Measurements from ENCODE around the gene PEX5.

Gene PEX5

GRCh38 chr12:7188562-7189397 lies 706 bp upstream of the PEX5 start (continued):
- TF ChIP-seq, protein P1, sequence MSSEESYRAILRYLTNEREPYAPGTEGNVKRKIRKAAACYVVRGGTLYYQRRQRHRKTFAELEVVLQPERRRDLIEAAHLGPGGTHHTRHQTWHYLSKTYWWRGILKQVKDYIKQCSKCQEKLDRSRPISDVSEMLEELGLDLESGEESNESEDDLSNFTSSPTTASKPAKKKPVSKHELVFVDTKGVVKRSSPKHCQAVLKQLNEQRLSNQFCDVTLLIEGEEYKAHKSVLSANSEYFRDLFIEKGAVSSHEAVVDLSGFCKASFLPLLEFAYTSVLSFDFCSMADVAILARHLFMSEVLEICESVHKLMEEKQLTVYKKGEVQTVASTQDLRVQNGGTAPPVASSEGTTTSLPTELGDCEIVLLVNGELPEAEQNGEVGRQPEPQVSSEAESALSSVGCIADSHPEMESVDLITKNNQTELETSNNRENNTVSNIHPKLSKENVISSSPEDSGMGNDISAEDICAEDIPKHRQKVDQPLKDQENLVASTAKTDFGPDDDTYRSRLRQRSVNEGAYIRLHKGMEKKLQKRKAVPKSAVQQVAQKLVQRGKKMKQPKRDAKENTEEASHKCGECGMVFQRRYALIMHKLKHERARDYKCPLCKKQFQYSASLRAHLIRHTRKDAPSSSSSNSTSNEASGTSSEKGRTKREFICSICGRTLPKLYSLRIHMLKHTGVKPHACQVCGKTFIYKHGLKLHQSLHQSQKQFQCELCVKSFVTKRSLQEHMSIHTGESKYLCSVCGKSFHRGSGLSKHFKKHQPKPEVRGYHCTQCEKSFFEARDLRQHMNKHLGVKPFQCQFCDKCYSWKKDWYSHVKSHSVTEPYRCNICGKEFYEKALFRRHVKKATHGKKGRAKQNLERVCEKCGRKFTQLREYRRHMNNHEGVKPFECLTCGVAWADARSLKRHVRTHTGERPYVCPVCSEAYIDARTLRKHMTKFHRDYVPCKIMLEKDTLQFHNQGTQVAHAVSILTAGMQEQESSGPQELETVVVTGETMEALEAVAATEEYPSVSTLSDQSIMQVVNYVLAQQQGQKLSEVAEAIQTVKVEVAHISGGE (tag by site-specific recombination; conservative IDR thresholded peaks at IDR 0.05; ENCODE audit: low read depth) = no peak
- TF ChIP-seq ZNF747 (tag by site-specific recombination; IDR thresholded peaks at IDR 0.05) (no peak), ZNF48 (tag by site-specific recombination; IDR thresholded peaks at IDR 0.05) (no peak), ZBTB48 (tag by site-specific recombination; IDR thresholded peaks at IDR 0.05) (peak; percentile 91), ZNF2 (tag by site-specific recombination; IDR thresholded peaks at IDR 0.05) (0 out of 2 replicates have a peak, but pooled peaks have one; percentile 57), ZNF221 (tag by site-specific recombination; IDR thresholded peaks at IDR 0.05; ENCODE audit: borderline replicate concordance) (no peak), KLF9 (tag by site-specific recombination; IDR thresholded peaks at IDR 0.05; ENCODE audit: low read depth) (peak; percentile 74), ZEB2 (tag by site-specific recombination; IDR thresholded peaks at IDR 0.05) (peak; percentile 47; the same call in 1 of the 2 replicates), PATZ1 (tag by site-specific recombination; IDR thresholded peaks at IDR 0.05) (peak; percentile 53; the same call in 1 of the 2 replicates), ZFHX2 (tag by site-specific recombination; conservative IDR thresholded peaks at IDR 0.05) (peak; percentile 86), SP2 (tag by site-specific recombination; IDR thresholded peaks at IDR 0.05) (0 out of 2 replicates have a peak, but pooled peaks have one; percentile 2), ZNF239 (tag by site-specific recombination; IDR thresholded peaks at IDR 0.05) (no peak), OVOL3 (tag by site-specific recombination; IDR thresholded peaks at IDR 0.05) (no peak; the same call in 1 of the 2 replicates), ZNF768 (tag by site-specific recombination; IDR thresholded peaks at IDR 0.05) (peak; percentile 85), ZBTB10 (tag by site-specific recombination; IDR thresholded peaks at IDR 0.05) (no peak), EGR2 (tag by site-specific recombination; IDR thresholded peaks at IDR 0.05; ENCODE audit: low read depth) (peak; percentile 51; the same call in 1 of the 2 replicates), ZNF341 (tag by site-specific recombination; IDR thresholded peaks at IDR 0.05; ENCODE audit: low read depth) (peak; percentile 86), TSHZ1 (tag by site-specific recombination; IDR thresholded peaks at IDR 0.05; ENCODE audit: borderline replicate concordance) (no peak), ZNF138 (tag by site-specific recombination; IDR thresholded peaks at IDR 0.05; ENCODE audit: borderline replicate concordance) (no peak)
- TF ChIP-seq, protein P2, sequence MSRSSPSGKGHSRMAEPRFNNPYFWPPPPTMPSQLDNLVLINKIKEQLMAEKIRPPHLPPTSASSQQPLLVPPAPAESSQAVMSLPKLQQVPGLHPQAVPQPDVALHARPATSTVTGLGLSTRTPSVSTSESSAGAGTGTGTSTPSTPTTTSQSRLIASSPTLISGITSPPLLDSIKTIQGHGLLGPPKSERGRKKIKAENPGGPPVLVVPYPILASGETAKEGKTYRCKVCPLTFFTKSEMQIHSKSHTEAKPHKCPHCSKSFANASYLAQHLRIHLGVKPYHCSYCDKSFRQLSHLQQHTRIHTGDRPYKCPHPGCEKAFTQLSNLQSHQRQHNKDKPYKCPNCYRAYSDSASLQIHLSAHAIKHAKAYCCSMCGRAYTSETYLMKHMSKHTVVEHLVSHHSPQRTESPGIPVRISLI (tag by site-specific recombination; IDR thresholded peaks at IDR 0.05) = no peak
- TF ChIP-seq, protein P3, sequence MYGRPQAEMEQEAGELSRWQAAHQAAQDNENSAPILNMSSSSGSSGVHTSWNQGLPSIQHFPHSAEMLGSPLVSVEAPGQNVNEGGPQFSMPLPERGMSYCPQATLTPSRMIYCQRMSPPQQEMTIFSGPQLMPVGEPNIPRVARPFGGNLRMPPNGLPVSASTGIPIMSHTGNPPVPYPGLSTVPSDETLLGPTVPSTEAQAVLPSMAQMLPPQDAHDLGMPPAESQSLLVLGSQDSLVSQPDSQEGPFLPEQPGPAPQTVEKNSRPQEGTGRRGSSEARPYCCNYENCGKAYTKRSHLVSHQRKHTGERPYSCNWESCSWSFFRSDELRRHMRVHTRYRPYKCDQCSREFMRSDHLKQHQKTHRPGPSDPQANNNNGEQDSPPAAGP (tag by site-specific recombination; IDR thresholded peaks at IDR 0.05) = 0 out of 2 replicates have a peak, but pooled peaks have one; percentile 9

Data from HEK293 (cell line).